Measurements from ENCODE around the gene DNAJC5G.

DNA sequence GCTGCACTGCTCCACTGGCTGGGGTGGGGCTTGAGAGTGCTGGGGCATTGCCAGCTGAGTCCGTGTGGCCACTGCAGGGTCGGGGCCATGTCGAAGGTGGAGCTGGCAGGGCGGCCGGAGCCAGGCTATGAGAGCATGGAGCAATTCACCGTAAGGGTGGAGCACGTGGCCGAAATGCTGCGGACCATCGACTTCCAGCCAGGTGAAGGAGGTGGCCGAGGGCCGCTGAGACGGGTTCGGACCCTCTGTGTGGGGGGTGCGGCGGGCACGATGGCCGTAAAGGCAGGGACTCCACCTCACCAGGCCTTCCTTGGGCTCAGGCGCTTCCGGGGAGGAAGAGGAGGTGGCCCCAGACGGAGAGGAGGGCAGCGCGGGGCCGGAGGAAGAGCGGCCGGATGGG is 30.9 kb downstream of the DNAJC5G start:
- TF ChIP-seq POLR2A (IDR thresholded peaks at IDR 0.05) (no peak), EP300 (IDR thresholded peaks at IDR 0.05) (no peak), POLR2AphosphoS5 (IDR thresholded peaks at IDR 0.05) (no peak)
- TF ChIP-seq, protein P1, sequence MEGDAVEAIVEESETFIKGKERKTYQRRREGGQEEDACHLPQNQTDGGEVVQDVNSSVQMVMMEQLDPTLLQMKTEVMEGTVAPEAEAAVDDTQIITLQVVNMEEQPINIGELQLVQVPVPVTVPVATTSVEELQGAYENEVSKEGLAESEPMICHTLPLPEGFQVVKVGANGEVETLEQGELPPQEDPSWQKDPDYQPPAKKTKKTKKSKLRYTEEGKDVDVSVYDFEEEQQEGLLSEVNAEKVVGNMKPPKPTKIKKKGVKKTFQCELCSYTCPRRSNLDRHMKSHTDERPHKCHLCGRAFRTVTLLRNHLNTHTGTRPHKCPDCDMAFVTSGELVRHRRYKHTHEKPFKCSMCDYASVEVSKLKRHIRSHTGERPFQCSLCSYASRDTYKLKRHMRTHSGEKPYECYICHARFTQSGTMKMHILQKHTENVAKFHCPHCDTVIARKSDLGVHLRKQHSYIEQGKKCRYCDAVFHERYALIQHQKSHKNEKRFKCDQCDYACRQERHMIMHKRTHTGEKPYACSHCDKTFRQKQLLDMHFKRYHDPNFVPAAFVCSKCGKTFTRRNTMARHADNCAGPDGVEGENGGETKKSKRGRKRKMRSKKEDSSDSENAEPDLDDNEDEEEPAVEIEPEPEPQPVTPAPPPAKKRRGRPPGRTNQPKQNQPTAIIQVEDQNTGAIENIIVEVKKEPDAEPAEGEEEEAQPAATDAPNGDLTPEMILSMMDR (IDR thresholded peaks at IDR 0.05), result no peak
